Measurements from ENCODE around the gene KNG1. TPM values are rescaled to one million over a fixed set of nuclear protein-coding genes. Genes with fewer than 3 reads are reported as not detected.

The KNG1 gene
- total RNA-seq, 4 donors from 2014 or later: not detected

- no peak for TF ChIP-seq CTCF (IDR thresholded peaks at IDR 0.05; ENCODE audit: low read depth)
Measured at GRCh38 chr3:186788482-186789370, 71.6 kb downstream of the KNG1 start.

- no peak for TF ChIP-seq CTCF (IDR thresholded peaks at IDR 0.05; ENCODE audit: low read depth)
Measured at GRCh38 chr3:186789554-186790260, 72.5 kb downstream of the KNG1 start.

GRCh38 chr3:186790261-186790981, 73.3 kb downstream of the KNG1 start:
- TF ChIP-seq CTCF (IDR thresholded peaks at IDR 0.05; ENCODE audit: low read depth): no peak

Small RNAs within 50 kb of the gene (small RNA-seq; reads per million reads assigned to genes)
- gene RF00092 (not detected), gene RNU6-1105P (not detected), gene SNORA4 (not detected), gene SNORA63 (not detected), gene SNORA81 (not detected), gene SNORD2 (not detected)

Other genes starting within 250 kb of the KNG1 start
- 1 to 10 TPM; 2.3 to 7.9 (median 5.8) TPM for gene CRYGS, start 173.0 kb upstream of the KNG1 start, total RNA-seq
- gene TBCCD1, start 150.0 kb upstream of the KNG1 start, total RNA-seq: 10 to 100 TPM; 10.1 to 14.3 (median 12.3) TPM
- gene DNAJB11, start 146.6 kb upstream of the KNG1 start, total RNA-seq: 10 to 100 TPM; 28.1 to 38.2 (median 31.7) TPM
- gene AHSG, start 104.3 kb upstream of the KNG1 start, total RNA-seq: not detected
- not detected for gene FETUB, start 77.0 kb upstream of the KNG1 start, total RNA-seq
- gene HRG, start 51.3 kb upstream of the KNG1 start, total RNA-seq: not detected
- 100 to 1,000 TPM; 320 to 423 (median 376) TPM for gene EIF4A2, start 66.2 kb downstream of the KNG1 start, total RNA-seq
- gene RFC4, start 89.1 kb downstream of the KNG1 start, total RNA-seq: 10 to 100 TPM in 2 of 4 donors, 1 to 10 TPM in 2; 6.4 to 12.8 (median 8.6) TPM
- gene ADIPOQ, start 125.4 kb downstream of the KNG1 start, total RNA-seq: 1,000 to 10,000 TPM in 3 of 4 donors, 100 to 1,000 TPM in 1; 899 to 2,262 (median 1,357) TPM
- gene ST6GAL1, start 213.2 kb downstream of the KNG1 start, total RNA-seq: 10 to 100 TPM; 31.4 to 80.1 (median 43.8) TPM